GM18909 (cell line): Measurements from ENCODE around the gene CCDC194.
"Not testable (repeated sequence)": the region's sequence is repeated elsewhere in the genome, so short reads cannot be mapped to it uniquely, and the experiment has no call there.

Source experiments
- ATAC-seq: cut with Tn5 transposase; IDR thresholded peaks from one replicate; pipeline ENCODE4 v1.9.1; 2021; ENCODE audit warnings: mild to moderate bottlenecking; ENCODE audit not compliant: unreplicated experiment, poor library complexity

Gene CCDC194

DNA sequence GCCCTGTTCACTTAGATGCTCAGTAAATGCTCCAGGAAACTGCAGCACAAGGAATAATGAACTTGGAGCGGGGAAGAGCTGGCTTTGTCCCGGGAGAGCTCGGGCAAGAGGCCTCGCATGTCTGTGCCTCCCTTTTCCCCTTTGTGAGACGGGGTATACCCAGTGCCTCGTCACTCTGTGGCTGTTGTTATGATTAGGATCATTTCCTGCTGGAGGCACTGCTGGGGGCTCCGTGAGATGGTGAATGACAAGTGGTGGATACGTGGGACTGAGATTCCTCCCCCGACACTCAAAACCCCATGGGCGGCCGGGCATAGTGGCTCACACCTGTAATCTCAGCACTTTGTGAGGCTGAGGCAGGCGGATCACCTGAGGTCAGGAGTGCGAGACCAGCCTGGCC lies 15.7 kb downstream of the CCDC194 start:
- ATAC-seq = no peak

DNA sequence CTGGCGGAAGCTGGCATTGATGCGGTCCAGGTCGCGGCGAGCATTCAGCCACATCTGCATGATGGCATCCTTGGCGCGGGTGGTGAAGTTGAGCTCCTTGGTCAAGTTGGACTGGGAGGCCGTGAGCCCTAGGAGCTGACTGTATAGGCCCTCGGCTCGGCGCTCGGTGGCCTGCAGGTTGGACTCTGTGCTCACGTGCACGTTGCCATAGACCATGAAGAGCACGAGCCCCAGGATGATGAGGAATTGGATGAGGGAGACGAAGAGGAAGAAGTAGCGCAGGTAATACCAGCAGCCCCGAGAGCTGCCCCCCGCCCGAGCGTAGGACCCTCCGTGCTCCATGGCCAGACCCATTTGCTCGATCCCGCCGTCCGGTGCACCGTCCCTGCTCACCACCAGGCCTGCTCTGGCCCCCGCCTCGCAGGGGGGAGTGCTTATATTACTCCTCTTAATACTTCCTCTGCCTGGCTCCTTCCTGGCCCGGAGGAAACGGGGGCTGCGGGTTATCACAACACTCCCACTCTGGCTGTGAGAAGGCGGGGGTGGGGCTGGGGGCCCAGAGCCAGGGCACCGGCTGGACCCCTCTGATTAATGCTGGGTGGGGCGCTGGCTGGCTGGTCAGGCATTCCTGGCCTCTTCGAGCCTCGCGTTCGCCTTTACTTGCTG lies 16.9 kb downstream of the CCDC194 start, which contains the start of gene PLVAP:
TSS of gene PLVAP (minus strand) at position 408 of the 666 bp plus-strand sequence. CDS start at position 354, 54 bp downstream.
- no peak for ATAC-seq

DNA sequence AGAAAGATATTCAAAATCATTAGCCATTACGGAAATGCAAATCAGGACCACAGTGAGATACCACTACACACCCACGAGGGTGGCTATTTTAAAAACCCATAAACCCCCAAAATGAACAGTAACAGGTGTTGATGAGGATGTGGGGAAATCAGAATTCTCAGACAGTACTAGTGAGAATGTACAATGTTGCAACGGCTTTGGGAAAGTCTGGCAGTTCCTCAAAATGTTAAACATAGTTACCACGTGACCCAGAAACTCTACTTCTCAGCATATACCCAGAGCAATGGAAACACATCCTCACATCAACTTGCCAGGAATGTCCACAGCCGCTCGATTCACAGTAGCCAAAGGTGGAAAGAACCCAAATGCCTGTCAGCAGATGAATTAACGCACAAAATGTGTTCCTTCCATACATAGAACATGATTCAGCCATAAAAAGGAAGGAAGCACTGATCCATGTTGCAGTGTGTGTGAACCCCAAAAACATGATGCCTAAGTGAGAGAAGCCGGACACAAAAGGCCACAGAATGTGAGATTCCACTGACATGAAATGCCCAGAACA lies 23.9 kb downstream of the CCDC194 start:
- peak; percentile 84 for ATAC-seq

DNA sequence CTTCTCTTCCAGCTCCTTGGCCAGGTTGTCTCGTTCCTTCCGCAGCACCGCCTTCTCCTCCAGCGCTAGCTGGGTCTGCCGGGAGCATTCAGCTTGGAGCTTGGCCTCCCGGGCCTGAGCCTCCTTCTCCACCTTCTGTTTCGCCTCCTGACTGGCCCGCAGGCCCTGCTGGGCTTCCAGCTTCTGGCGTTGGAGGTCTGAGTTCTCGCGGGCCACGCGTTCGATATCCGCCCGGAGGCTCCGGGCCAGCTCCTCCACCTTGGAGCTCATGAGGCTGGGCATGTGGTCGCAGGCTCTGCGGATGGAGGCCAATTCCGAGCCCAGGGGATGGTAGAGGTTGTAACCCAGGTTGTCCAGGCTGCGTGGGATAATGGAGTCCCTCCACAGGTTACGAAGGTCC lies 28.6 kb downstream of the CCDC194 start:
- no peak for ATAC-seq

DNA sequence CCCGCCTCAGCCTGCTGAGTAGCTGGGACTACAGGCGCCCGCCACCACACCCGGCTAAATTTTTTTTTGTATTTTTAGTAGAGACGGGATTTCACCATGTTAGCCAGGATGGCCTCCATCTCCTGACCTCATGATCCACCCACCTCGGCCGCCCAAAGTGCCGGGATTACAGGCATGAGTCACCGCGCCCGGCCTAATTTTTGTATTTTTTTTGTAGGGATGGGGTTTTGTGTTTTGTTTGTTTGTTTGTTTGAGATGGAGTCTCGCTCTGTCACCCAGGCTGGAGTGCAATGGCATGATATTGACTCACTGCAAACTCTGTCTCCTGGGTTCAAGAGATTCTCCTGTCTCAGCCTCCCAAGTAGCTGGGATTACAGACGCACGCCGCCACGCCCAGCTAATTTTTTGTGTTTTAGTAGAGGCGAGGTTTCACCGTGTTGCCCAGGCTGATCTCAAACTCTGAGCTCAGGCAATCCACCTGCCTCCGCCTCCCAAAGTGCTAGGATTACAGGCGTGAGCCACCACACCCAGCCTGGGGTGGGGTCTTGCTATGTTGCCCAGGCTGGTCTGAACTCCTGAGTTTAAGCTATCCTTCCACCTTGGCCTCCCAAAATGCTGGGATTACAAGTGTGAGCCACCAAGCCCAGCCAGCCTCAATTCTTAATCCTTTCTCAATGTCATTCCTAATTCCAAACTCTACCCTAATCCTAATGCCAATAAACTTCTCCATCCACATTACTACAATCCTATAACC lies 30.0 kb downstream of the CCDC194 start:
- not testable (repeated sequence) for ATAC-seq

- no peak for ATAC-seq
These were observed 33.8 kb downstream of the CCDC194 start for GRCh38 chr19:17359905-17360800.

GRCh38 chr19:17358395-17358794 lies 35.6 kb downstream of the CCDC194 start:
- ATAC-seq = no peak

DNA sequence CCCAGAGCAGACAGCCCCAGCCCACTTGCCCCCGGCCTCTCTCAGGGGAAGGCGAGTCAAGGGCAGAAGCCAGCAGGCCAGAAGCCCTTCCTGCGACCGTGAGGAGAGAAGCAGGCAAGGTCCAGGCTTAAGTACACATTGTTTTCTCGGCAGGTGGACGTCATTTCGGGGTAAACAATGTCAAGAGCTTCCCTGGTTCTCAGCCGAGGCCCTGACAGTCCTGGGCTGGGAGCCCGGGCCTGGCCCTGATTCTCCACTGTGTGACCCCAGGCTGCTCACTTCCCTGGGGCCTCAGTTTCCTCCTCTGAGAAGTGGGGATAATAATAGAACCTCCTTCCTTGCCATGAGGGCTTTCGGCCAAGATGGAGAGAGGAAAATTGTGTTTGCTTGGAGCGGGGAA lies 36.3 kb downstream of the CCDC194 start:
- ATAC-seq = no peak

DNA sequence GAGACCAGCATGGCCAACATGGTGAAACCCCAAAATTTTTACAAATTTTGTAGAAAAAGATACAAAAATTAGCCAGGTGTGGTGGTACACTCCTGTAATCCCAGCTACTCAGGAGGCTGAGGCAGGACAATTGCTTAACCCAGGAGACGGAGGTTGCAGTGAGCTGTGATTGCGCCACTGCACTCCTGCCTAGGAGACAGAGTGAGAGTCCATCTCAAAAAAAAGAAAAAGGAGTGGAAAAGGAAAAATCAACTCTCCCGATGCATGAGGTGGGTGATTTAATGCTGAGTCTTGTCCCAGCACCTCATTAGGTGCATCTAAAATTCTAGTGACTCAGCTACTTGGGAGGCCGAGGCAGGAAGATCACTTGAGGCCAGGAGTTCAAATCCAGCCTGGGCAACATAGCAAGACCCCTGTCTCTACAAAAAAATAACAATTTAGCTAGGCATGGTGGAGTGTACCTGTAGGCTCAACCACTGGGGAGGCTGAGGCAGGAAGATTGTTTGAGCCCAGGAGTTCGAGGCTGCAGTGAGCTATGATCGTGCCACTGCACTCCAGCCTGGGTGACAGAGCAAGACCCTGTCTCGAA lies 36.8 kb downstream of the CCDC194 start:
- ATAC-seq = no peak

- ATAC-seq = no peak
These were observed 40.6 kb downstream of the CCDC194 start for GRCh38 chr19:17353386-17353785.

GRCh38 chr19:17352608-17353280 lies 41.3 kb downstream of the CCDC194 start:
- no peak for ATAC-seq

- ATAC-seq = no peak
These were observed 42.1 kb downstream of the CCDC194 start for GRCh38 chr19:17351815-17352435.

- ATAC-seq = no peak
These were observed 45.3 kb downstream of the CCDC194 start for GRCh38 chr19:17348700-17349099.

DNA sequence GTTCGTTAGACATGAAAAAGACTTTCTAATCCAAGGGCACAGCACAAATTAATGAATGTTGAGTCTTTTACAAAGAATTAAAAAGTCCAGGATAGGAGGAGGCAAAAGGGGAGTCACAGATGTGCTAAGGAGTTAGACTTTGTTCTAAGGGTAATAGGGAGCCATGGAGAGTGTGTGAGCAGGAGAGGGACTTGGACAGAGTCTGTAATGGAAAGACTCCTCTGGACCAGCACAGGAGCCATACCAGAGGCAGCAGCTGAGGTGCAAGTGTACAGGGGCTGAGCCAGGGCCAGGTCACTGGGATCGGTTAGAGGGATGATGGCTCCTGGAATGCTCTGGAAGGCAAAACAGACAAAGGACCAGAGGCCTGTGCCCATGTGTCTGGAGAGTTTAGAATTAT lies 46.1 kb downstream of the CCDC194 start:
- ATAC-seq = no peak

DNA sequence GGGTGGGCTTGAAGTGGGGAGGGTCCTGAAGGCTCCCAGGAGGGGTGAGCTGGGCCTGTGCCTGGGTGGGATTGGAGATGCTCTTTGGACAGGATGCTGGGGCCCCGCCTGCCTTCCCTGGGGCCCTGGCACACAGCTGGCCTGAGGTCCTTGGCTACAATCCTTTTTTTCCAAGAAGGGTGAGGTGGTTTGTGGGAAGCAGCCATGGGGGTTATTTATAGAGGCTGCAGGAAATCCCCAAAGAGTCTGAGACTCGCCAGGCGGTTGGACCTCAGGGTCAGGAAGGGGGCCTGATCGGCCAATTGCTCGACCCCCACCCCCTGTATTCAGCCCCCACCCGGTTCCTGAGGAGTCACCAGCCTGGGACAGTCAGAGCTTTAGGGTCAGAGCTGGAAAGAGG lies 46.6 kb downstream of the CCDC194 start:
- ATAC-seq = no peak

DNA sequence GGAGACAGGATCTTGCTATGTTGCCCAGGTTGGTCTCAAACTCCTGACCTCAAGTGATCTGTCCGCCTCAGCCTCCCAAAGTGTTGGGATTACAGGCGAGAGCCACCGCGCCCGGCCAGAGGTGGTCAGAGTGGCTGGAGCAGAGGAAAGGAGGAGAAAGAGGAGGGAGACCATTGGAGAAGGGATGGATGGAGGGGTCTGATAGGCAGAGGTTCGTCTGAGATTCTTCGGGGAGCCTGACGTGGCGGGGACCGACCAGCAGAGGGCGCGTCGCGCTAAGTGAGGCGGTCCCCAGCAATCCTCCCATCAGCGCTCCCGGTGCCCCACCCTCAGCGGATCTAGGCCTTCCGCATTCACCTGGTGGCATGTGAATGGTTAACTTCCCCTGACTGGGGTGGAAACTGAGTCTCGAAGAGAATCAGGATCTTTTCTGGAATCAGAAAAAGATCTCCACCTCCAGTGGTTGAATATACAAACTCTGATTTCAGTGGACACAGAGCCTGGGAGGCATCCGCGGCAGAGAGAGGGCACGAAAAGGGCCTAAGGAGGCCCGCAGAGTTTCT lies 47.8 kb downstream of the CCDC194 start:
- peak; percentile 52 for ATAC-seq

GRCh38 chr19:17341845-17342244 lies 52.2 kb downstream of the CCDC194 start:
- no peak for ATAC-seq

GRCh38 chr19:17341386-17341785 lies 52.6 kb downstream of the CCDC194 start:
- ATAC-seq = no peak

- no peak for ATAC-seq
These were observed 53.1 kb downstream of the CCDC194 start for GRCh38 chr19:17340871-17341357.
